GM18520 (cell line): ENCODE measurements around the gene TARDBP.
"Not testable (repeated sequence)": the region's sequence is repeated elsewhere in the genome, so short reads cannot be mapped to it uniquely, and the experiment has no call there.

Source experiments
- ATAC-seq: cut with Tn5 transposase; IDR thresholded peaks from one replicate; pipeline ENCODE4 v1.9.1; 2021; ENCODE audit not compliant: unreplicated experiment

TARDBP gene

DNA sequence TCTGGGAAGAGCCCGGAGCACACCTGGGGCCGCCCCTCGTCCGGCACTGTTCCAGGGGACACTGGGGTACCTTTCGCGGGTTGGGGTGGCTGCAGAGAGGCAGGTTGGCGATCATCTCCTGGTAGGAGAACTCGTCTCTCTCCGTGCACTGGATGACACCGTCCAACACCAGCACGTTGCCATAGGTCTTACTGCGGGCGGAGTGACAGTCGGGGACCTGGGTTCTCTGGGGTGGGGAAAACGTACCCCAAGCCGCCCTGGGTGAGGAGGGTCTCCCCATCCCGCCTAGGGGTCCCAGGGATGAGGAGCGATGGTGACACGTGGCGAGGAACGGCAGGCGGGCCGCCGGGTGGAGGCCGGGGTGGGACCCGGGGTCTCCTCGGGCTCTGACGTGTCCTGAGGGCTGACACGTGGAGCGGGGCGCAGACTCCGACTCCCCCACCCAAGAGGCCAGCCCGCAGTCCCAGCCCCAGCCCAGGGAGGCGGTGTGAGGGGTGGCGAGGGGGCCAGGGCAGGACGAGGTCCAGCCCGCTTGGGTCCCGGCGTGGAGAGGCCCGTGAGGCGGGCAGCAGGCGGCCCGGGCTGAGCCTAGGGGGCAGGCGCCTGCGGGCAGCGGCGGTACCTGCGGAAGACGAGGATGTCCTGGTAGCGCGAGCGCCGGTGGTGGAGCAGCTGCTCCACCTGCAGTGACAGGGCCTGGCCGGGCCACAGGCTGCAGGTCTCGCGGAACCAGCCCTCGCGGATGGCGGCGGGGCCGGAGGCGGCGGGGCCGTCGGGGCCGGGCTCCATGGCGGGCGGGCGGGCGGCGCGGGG lies 46.9 kb downstream of the TARDBP start:
- ATAC-seq = no peak

DNA sequence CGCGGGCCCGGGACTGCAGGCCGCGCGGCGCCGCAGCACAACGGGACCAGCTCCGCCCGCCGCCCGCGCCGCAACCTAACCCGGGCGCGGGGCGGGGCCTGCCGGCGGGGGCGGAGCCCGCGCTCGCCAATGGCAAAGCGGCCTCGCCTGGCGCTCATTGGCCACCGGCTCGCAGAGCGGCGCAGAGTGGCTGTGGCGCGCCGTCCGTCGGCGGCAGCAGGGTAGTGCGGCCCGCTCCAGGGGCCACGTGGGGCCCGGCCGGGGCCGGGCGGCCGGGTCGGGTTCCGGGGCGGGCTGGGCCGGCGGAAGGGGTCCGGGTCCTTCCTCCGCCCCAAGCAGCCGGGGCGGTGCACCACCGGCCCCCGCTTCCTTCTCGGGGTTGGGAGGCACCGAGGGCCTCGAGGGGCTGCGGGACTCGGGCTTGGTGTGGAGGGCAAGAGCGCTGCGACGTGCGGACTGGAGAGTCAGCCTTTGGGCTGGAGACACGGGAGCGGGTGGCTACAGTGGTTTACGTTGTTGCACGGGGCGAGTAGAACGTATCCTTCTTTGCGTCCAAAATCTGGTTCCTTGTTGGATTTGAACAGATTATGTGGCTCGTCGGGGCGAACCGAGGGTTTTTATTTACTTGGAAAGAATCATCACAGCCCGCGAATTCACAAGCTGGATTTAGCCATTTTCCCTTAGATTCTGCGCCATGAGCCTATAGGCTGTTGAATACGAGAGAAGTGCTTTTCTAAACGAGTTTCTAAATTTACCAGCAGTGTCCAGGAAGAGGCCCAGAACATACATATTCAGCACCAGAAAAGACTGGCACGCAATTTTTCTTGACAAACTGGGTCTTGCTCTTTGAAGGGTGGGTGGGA lies 47.7 kb downstream of the TARDBP start, which contains the start of gene SRM:
SRM (minus strand) TSS at position 51 of the 863 bp plus-strand sequence. CDS start 75 bp downstream, outside the sequence.
- ATAC-seq = peak; percentile 93

DNA sequence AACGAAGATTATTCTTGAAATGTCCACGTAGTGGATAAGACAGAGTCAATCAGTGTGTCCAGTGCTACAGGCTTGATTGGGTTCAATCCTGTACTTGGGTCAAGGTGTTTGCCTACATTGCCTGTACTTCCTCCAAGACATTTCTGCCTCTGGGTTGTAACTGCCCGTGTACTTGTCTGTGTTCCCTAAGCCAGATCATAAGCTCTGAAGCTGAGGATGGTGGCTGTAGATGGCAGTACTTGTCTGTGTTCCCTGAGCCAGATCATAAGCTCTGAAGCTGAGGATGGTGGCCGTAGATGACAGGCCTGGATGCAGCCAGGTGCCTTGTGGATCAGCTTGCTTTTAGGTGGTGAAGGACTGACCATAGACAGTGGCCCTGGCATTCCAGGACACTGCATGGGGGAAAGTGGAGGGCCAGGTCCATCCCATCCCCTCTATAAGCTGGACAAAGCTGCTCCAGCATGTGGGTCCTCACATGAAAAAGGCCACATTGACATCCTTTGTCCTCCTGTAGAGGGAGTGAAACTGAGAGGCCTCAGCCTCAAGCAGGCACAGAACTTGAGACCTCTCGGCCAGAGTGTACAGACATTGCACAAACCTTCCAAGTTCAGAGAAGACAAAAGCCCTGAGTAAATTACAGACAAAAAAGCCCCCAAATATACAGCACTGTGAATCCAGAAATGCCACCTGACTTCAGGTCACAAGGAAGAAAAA lies 49.4 kb downstream of the TARDBP start:
- ATAC-seq = no peak

DNA sequence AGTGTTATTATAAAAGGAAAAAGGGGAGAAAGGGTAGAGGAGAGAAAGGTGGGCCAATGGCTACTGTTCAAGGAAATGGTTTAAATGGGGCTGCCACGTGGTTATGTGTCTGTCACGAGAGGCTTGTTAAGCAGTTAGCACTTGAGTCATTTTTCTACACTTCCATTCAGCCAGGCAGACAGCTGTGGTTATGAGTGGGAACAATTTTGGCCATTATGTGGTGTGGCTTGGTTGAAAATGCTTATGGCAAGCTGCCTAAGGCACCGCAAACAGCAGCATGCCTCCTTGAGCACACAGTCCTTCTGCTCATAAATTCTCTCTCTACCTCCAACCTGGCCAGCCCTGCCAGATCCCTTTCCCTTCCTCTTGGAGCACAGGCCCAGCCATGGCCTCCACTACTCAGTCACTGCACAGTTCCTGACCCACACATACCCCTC lies 50.5 kb downstream of the TARDBP start:
- ATAC-seq = no peak

DNA sequence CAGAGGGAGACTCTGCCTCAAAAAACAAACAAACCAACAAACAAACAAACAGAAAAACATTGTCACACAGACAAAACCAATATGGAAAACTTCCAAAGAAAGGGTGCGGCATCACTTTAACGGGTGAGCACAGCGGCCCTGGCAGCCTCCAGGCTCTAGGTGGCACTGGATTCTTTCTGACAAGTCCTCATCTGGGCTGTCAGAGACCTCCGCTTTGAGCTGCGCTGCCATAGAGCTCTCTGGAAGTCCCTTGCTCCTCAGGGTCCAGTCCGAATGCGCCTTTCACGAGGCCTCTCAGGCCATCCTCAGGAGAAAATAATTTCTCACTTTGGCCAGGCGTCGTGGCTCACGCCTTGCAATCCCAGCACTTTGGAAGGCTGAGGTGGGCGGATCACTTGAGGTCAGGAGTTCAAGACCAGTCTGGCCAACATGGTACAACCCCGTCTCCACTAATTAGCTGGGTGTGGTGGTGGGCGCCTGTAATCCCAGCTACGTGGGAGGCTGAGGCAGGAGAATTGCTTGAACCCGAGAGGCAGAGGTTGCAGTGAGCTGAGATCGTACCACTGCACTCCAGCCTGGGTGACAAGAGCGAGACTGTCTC lies 51.6 kb downstream of the TARDBP start:
- ATAC-seq = not testable (repeated sequence)

DNA sequence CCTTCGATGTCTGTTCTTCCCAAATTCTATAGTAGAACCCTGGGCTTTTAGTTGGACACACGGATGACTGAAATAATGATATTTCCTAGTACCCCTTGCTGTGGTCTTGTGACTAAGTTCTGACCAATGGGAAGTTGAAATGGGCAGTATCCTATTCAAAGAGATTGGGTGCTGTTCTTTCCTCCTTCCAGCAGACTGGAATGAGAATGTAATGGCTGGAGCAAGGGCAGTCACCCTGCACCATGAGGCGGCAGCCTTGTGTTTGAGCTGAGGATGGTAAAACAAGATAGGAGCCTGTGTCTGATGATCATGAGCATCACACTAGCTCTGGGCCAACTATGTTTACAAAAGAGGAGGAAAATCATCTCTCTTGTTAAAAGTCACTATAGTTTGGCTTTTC lies 52.5 kb downstream of the TARDBP start:
- ATAC-seq = no peak

DNA sequence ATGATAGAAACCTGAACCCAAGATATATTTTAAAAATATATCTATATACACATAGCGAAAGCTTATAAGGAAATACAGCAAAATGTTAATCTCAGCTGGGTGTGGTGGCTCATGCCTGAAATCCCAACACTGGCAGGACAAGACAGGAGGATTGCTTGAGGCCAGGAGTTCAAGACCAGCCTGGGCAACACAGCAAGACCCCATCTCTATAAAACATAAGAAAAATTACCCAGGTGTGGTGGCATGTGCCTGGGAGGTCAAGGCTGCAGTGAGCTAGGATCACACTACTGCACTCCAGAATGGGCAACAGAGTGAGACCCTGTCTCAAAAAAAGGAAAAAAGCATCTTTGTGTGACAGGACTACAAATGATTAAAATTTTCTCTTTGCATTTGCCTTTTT lies 53.3 kb downstream of the TARDBP start:
- no peak for ATAC-seq

DNA sequence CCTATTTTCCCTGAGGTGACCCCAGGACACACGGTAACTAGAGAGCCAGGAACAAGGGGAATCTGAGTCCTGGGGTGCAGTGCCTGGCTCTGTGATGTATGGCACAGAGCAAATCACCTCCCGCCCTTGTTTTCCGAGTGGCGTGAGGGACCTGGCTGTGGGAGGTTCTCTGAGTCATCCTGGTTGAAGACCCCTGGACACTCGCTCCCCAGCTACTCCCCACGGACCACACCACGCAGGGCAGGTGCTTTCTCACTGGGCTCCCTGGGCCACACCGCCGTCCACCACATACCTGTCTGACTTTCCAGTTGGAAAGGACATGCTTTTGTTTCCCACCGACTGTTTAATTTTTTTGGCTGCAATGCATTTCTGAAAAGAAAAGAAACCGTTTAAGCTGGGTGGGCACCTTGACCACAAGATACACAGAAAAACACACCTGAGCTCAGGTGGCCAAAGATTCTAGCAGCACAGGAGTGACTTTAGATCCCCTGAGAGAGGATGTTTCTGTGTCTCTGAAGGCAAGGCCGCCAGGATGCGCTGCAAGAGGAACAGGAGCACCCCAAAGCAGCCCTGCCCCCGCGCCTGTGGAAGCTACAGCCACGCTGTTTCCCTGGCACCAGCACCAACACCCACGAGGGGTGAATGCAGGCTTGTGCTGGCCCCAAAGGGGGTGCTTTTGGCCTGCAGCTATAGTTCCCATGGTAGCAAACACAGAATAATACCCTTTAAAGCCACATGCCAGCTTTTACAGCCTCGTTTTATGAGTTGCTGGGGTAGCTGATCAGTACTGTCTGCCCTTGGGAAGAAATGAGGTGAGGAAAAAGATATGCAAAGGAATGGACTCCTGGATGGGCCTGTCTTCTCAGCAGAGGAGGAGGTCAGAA lies 55.5 kb downstream of the TARDBP start:
- ATAC-seq = no peak

DNA sequence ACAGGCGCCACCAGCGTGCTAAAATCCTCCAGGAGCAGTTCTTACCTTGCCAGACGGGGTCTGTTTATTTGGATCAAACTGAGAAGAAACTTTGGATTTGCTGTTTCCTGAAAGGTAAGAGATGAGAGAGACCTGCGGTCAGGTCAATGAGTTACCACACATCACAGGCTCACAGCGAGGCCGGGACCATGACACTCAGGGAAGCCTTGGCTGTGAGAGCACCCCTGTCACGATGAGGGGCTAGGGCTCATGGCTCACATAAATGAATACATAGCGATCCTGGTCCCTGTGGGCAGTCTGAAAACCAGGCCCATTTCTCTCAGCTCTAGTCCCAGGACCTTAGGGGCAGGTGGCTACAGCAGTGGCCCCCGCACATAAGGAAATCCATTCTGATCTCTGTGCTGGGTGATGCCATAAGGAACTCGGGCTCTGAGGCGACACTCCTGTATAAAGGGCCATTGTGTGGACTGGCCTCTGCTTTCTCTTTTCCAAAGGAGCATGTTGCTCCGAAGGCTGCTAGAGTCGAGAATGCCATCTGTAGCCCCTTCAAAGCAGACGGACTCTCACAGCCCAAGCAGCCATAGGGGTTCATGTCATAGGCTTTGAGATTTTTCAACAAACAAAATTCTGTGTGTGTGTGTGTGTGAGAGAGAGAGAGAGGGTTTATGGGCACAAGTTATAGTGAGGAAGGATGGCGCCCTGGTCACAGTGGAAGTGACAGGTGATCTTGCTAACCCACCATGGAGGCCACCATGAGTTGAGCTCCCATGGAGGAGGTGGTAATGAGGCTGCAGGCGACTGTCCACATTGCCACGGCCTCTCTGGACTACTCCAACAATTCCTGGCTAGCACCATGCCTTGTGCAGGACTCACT lies 56.4 kb downstream of the TARDBP start:
- ATAC-seq = no peak

DNA sequence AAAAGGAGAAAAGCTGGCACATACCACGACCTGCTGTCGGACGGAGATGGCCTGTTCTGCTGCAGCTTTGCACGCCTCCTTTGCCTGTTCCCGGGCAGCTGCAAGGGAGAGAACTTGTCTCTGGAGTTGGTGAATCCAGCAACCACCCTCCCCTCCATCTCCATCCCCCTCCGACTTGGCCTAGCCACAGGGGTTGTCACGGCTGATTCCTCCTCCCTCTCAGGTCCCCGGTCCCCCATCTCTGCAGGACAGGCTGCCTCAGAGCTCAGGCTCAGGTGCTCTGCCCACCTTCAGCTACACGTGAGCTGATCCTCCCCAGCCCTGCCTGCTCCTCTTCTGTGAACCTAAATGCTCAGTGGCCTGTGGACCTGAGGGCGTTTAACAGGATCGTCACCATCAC lies 58.4 kb downstream of the TARDBP start:
- no peak for ATAC-seq

DNA sequence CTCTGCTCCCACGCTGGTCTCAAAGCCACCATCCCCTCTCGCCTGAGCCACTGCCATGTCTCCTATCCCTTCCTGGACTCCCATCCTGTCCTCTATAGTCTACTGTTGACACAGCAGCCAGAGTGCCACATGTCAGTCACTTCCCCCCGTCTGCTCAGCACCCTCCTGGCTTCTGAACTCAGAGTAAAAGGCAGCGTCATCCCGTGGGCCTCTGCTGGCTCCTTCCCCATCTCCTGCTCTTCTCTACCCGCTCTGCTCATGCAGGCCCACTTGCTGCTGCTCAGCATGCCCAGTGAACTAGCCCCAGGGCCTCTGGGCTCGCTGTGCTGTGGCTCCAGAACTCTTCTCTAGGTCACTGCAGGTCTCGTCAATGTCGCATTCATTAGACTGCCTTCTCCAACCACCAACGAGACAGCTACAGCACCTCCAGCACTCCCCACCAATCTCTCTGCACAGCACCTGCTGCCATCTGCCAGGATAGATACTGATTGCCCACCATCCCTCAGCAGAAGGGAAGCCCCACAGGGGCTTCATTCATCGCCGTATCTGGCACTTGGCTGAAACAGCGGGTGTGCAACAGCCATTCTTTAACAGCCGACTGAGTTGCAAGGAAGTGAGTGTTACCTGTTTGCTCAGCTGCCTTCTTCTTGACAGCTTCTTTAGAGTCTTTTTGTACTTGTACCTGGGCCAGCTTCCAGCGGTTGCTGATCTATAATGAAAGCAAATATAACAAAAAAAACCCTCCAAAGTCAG lies 59.2 kb downstream of the TARDBP start:
- no peak for ATAC-seq

DNA sequence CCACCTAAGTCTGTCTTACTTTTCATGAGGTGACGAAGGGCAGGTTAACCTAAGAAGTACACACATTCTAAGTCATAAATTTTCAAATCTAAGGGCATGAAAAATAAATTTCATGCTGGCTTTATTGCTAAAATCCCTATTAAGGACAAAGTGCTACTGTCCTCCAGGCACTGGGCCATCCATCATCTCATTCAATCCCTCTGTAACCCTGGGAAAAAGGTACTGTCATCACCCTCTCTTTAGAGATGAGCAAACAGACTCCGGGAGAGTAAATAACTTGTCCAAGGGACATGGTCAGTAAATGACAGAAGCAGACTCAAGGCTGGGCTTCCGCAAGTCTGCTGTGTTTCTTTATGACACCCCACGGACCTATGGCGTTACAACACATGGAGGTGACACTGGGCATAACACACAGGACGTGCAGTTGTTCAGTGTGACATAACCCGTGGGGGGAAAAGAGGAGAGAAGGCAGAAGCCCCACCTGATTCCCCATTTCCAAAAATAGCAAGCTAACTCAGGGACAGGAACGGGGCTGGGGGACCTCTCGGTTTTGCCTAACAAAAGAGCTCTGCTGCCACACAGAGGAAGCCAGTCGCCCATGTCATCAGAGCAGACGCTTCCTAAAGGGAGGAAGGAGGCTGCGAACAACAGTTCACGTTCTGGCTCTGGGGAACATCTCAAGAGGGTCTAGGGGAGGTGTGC lies 59.9 kb downstream of the TARDBP start:
- ATAC-seq = no peak

DNA sequence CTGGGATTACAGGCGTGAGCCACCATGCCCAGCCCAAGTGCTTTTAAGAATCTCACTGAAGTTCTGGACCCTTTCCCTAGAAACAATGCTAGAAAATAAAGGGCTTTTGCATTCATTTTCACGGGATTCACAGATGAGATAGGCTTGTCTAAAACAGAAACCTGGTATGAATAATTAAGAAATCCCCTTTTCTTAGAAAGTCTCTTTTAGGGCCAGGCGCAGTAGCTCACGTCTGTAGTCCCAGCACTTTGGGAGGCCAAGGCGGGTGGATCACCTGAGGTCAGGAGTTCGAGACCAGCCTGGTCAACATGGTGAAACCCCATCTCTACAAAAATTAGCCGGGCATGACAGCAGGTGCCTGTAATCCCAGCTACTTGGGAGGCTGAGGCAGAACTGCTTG lies 60.9 kb downstream of the TARDBP start:
- ATAC-seq = not testable (repeated sequence)
